Neural crest cell (in vitro differentiated cells): ENCODE data around the gene A3GALT2. TPM values are rescaled to one million over a fixed set of nuclear protein-coding genes. Genes with fewer than 3 reads are reported as not detected.

Experiments used
- DNase-seq: peaks from one replicate; pipeline ENCODE4 v3.0.0; 2021; ENCODE audit warnings: low read depth, mixed read lengths, low spot score
- H3K27ac Mint-ChIP-seq: one replicate; pipeline ENCODE4 v1.8.0; 2021; ENCODE audit warnings: mild to moderate bottlenecking, mixed read lengths; ENCODE audit not compliant: unreplicated experiment
- H3K27me3 Mint-ChIP-seq: 2 replicates; pipeline ENCODE4 v1.8.0; 2021; ENCODE audit warnings: low read depth, mild to moderate bottlenecking, mixed read lengths
- H3K36me3 Mint-ChIP-seq: 2 replicates; pipeline ENCODE4 v1.8.0; 2021; ENCODE audit warnings: low read depth, mild to moderate bottlenecking, mixed read lengths
- H3K4me1 Mint-ChIP-seq: 2 replicates; pipeline ENCODE4 v1.8.0; 2021; ENCODE audit warnings: mixed read lengths
- H3K4me3 Mint-ChIP-seq: one replicate; pipeline ENCODE4 v1.8.0; 2021; ENCODE audit warnings: mild to moderate bottlenecking, mixed read lengths
- H3K9me3 Mint-ChIP-seq: 2 replicates; pipeline ENCODE4 v1.8.0; 2021; ENCODE audit warnings: mixed read lengths
- total RNA-seq: library from RNA; stranded (reverse); gene quantifications from 2 replicates; pipeline ENCODE4 v1.2.1, GENCODE V29; 2021
- TF ChIP-seq, protein P1 (sequence below): fragments of 200-600 bp; sonication (generic); conservative IDR thresholded peaks from 2 replicates; pipeline ENCODE4 v1.5.0; 2021; ENCODE audit warnings: antibody characterized with exemption, mild to moderate bottlenecking

Gene A3GALT2
- total RNA-seq, 1 donor from 2014 or later: not detected

DNA sequence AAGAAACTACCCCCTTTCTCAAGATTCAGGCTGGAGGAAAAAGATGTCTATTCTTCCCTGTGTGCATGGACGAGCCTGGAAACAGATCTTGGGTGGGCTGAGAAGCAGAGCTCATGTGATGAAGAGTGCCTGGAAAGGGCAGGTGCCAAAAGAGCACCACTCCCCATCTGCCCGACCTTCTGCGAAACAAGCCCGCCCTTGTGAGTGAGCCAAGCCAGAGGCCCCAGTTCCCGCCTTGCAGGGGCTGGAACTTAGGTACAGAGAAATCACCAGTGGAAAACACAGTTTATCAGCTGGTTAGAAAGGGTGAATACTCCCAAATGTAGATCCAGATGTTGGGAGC lies 26.7 kb upstream of the A3GALT2 start:
- H3K4me3 Mint-ChIP-seq: peak overlapping the region; percentile 90
- peaks cover 68% of the 10 kb centered on the region for H3K4me1 Mint-ChIP-seq
- peaks cover 8% of the 10 kb centered on the region for H3K36me3 Mint-ChIP-seq
- H3K27ac Mint-ChIP-seq: peak overlapping the region; percentile 25
- H3K9me3 Mint-ChIP-seq: no peaks in the 10 kb centered on the region
- no peak for DNase-seq
- H3K27me3 Mint-ChIP-seq: no peaks in the 10 kb centered on the region
- TF ChIP-seq, protein P1, sequence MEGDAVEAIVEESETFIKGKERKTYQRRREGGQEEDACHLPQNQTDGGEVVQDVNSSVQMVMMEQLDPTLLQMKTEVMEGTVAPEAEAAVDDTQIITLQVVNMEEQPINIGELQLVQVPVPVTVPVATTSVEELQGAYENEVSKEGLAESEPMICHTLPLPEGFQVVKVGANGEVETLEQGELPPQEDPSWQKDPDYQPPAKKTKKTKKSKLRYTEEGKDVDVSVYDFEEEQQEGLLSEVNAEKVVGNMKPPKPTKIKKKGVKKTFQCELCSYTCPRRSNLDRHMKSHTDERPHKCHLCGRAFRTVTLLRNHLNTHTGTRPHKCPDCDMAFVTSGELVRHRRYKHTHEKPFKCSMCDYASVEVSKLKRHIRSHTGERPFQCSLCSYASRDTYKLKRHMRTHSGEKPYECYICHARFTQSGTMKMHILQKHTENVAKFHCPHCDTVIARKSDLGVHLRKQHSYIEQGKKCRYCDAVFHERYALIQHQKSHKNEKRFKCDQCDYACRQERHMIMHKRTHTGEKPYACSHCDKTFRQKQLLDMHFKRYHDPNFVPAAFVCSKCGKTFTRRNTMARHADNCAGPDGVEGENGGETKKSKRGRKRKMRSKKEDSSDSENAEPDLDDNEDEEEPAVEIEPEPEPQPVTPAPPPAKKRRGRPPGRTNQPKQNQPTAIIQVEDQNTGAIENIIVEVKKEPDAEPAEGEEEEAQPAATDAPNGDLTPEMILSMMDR: no peak

DNA sequence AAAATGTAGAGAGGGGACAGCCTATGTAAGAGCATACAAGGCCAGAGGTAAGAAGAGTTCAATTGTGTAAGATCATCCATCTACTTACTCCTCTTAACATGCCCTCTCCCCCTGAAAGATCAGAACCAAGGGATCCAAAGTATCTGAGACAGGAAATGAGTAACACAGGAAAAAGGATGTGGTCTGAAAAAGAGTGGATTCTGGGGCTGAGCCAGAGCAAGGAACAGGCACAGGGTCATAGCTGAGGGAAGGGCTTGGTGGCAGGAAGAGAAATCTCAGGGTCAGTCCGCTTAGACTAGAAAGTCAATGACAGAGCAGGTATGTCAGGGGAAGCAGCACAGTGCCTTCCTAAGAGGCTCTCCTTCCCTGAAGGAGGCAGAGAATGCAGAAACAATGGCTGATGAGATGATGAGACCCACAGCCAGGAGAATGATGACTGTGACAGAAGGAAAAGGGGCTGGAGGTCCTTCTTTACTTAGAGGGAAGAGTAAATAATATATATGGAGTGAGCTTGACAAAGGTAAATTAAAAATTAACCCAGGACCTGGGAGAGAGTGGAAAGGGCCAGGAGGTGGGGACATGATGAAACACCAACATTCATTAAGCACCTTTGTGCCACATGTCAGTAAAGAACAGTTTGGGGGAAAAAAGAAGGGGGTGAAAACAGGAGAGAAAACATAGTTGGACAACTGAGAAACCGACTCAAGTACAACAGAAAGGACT lies 26.2 kb upstream of the A3GALT2 start:
- Mint-ChIP-seq H3K9me3 (no peaks in the 10 kb centered on the region), H3K27ac (peak overlapping the region; percentile 54), H3K27me3 (no peaks in the 10 kb centered on the region), H3K4me3 (peak overlapping the region; percentile 90), H3K36me3 (peaks cover 10% of the 10 kb centered on the region), H3K4me1 (peaks cover 72% of the 10 kb centered on the region)
- DNase-seq: no peak
- TF ChIP-seq, protein P1: no peak

DNA sequence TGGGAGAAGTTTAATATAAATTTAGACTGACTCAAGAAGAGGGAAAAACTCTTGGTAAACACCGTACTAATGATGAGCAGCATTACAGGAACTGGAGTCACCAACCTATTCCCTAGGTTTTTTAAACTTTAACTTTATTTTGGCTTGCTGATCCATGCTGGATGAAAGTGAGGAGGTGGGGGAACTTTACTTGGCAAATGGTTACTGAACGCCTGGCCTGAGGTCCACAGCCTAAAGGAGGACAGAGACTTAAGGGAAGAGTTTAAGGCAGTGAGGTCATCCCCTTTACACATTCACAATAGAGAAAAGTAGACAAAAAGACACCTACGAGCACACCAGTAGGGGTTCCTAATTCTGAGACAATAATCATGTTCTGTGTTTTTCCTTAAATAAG lies 25.6 kb upstream of the A3GALT2 start:
- peak overlapping the region; percentile 90 for H3K4me3 Mint-ChIP-seq
- peak overlapping the region; percentile 54 for H3K27ac Mint-ChIP-seq
- H3K36me3 Mint-ChIP-seq: peaks cover 10% of the 10 kb centered on the region
- no peaks in the 10 kb centered on the region for H3K9me3 Mint-ChIP-seq
- DNase-seq: no peak
- H3K27me3 Mint-ChIP-seq: no peaks in the 10 kb centered on the region
- TF ChIP-seq, protein P1: no peak
- H3K4me1 Mint-ChIP-seq: peaks cover 78% of the 10 kb centered on the region

DNA sequence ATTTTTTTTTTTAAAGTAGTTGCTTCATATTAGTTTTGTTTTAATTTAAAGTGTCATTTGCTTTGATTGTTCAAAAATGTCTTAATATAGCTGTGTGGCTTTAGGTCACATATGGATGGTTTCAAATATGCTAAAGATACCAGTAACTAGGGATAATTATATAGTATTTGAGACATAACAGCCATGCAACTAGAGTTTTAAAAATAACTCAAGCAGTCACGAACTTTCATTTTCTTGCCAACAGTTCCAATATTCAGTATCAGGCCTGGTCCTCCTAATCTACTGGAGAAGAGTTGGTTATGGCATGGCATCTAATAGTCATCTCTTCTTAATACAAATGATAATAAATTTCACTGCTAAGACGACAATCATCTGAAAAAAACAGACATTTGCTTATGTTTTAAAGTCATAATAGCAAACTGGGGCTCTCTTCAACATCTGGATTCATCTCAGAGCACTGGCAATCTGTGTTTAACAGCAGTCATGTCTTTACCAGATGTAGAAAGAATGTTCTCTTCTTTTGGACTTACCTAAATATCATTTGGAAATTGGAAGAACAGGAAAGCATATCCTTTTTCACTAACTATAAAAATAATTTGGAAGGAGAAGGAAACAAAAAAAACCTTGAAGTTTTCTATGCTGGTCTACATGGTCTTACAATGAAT lies 24.1 kb upstream of the A3GALT2 start:
- TF ChIP-seq, protein P1: no peak
- Mint-ChIP-seq H3K27ac (no peak overlapping the region), H3K9me3 (no peaks in the 10 kb centered on the region), H3K4me1 (peaks cover 78% of the 10 kb centered on the region), H3K4me3 (peak overlapping the region; percentile 70), H3K36me3 (peaks cover 10% of the 10 kb centered on the region), H3K27me3 (no peaks in the 10 kb centered on the region)
- no peak for DNase-seq

DNA sequence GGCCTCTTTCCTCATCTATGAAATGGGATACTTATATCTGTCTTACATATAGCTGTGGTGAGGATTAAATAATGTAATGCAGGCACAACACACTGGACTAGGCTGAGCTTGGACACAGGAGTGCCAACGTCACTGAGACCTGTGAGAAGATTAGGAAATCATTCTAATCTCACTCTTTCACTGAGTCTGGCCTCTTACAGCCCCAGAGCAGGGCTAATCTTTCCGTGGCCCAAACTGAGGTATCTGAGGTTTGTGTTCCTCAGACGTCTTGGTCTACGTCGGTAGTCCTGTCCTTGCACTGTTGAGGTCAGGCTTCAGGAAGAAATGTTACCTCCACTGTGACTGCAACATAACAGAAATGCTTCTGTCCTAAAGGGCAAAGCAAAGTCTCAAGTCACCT lies 22.6 kb upstream of the A3GALT2 start:
- peak overlapping the region; percentile 45 for H3K4me3 Mint-ChIP-seq
- peaks cover 89% of the 10 kb centered on the region for H3K4me1 Mint-ChIP-seq
- H3K27me3 Mint-ChIP-seq: no peaks in the 10 kb centered on the region
- no peak overlapping the region for H3K27ac Mint-ChIP-seq
- H3K9me3 Mint-ChIP-seq: no peaks in the 10 kb centered on the region
- TF ChIP-seq, protein P1: no peak
- no peak for DNase-seq
- H3K36me3 Mint-ChIP-seq: peaks cover 8% of the 10 kb centered on the region
